Gastroesophageal sphincter (tissue), 4 donors: ENCODE results near the gene CDC42BPA. TPM values are rescaled to one million over a fixed set of nuclear protein-coding genes. Genes with fewer than 3 reads are reported as not detected.

Experiments used
- ATAC-seq: fragments of 150-250 bp; one replicate; pipeline ENCODE4 v1.9.1; 2016; ENCODE audit warnings: mild to moderate bottlenecking, moderate library complexity
- H3K27ac ChIP-seq, 4 donors: fragments of 200-600 bp; sonication (generic) in 3 of 4; 1 replicate in 3 of 4; 2 replicates in 1 of 4; pipeline ENCODE4 v1.5.1; 2016 to 2019
- H3K27me3 ChIP-seq: fragments of 200-600 bp; sonication (generic); one replicate; pipeline ENCODE4 v1.5.1; 2019
- H3K36me3 ChIP-seq, 2 donors: fragments of 200-600 bp; sonication (generic); one replicate each; pipeline ENCODE4 v1.5.1; 2019; ENCODE audit warnings: control low read depth in 1 of 2
- H3K4me1 ChIP-seq, 3 donors: fragments of 200-600 bp; sonication (generic); 1 replicate in 2 of 3; 2 replicates in 1 of 3; pipeline ENCODE4 v1.5.1; 2016 to 2019; ENCODE audit warnings: control low read depth in 2 of 3
- H3K4me3 ChIP-seq, 2 donors: fragments of 200-600 bp; sonication (generic); one replicate each; pipeline ENCODE4 v1.5.1; 2019; ENCODE audit warnings: mild to moderate bottlenecking in 1 of 2, moderate library complexity in 1 of 2
- H3K9me3 ChIP-seq, 3 donors: fragments of 200-600 bp; sonication (generic); one replicate each; pipeline ENCODE4 v1.5.1; 2017 to 2019; ENCODE audit warnings: control low read depth in 2 of 3
- CTCF ChIP-seq, 4 experiments: fragments of 200-600 bp in 2 of 4; fragments of 450-650 bp in 2 of 4; sonication (generic) in 1 of 4; IDR thresholded peaks; one replicate each; pipeline ENCODE4 v1.5.1; 2017 to 2019; ENCODE audit warnings: antibody characterized with exemption in 4 of 4, mild to moderate bottlenecking in 2 of 4, moderate library complexity in 2 of 4
- EP300 ChIP-seq: sonication (generic); formaldehyde crosslinking; IDR thresholded peaks from one replicate; pipeline ENCODE4 v1.6.1; 2017; ENCODE audit warnings: antibody characterized with exemption, mild to moderate bottlenecking
- POLR2A ChIP-seq, 2 donors: fragments of 450-650 bp; IDR thresholded peaks; one replicate each; pipeline ENCODE4 v1.6.1; 2017; ENCODE audit warnings: antibody characterized with exemption in 2 of 2, mild to moderate bottlenecking in 2 of 2, moderate library complexity in 1 of 2
- POLR2AphosphoS5 ChIP-seq: sonication (generic); formaldehyde crosslinking; IDR thresholded peaks from one replicate; pipeline ENCODE4 v1.6.1; 2017; ENCODE audit warnings: antibody characterized with exemption
- WGBS, 2 donors: methylation state at CpG; one replicate each; pipeline ENCODE4 v1.1.5; 2018; ENCODE audit warnings: low coverage in 1 of 2; 5-methylcytosine and 5-hydroxymethylcytosine counted together
- total RNA-seq, 4 donors: library from RNA; depleted of rRNA; stranded (reverse); fragments of >200 nt; gene quantifications; one replicate each; pipeline ENCODE4 v1.1.0, GENCODE V29; 2016

The CDC42BPA gene
- total RNA-seq, 4 donors from 2014 or later: 60.7 to 92.1 (median 74.1) TPM

- H3K27ac ChIP-seq: peak overlapping the region; percentile 1 to 96 (median 80)
- 5 to 12% methylated on average over 7 of the region's 7 CpGs for WGBS, 2 donors
- TF ChIP-seq EP300: no peak
- peak; percentile 65 for TF ChIP-seq POLR2AphosphoS5
- peak overlapping the region; percentile 85 to 100 for H3K4me3 ChIP-seq
- ATAC-seq: no peak
- H3K36me3 ChIP-seq: no peaks in the 10 kb centered on the region
- no peaks in the 10 kb centered on the region for H3K9me3 ChIP-seq
- peaks cover 0 to 34% (median 3%) of the 10 kb centered on the region in 3 donors for H3K4me1 ChIP-seq
- no peaks in the 10 kb centered on the region for H3K27me3 ChIP-seq
These were observed 2.5 kb downstream of the CDC42BPA start for GRCh38 chr1:227315629-227316346.

- H3K36me3 ChIP-seq: no peaks in the 10 kb centered on the region
- peak overlapping the region in 1 of 4 donors; percentile 96 for H3K27ac ChIP-seq
- ATAC-seq: no peak
- 27 to 46% methylated on average over 6 of the region's 6 CpGs for WGBS, 2 donors
- H3K4me3 ChIP-seq: peak overlapping the region; percentile 85 to 100
- no peaks in the 10 kb centered on the region for H3K27me3 ChIP-seq
- H3K4me1 ChIP-seq: peaks cover 0 to 43% (median 3%) of the 10 kb centered on the region in 3 donors
- no peaks in the 10 kb centered on the region for H3K9me3 ChIP-seq
- TF ChIP-seq CTCF (IDR thresholded peaks at IDR 0.05) (no peak), EP300 (no peak), POLR2AphosphoS5 (no peak), POLR2A (IDR thresholded peaks at IDR 0.05) (no peak)
These were observed 4.1 kb downstream of the CDC42BPA start for GRCh38 chr1:227314014-227314848.

- H3K9me3 ChIP-seq: no peaks in the 10 kb centered on the region
- peaks cover 0 to 58% (median 3%) of the 10 kb centered on the region in 3 donors for H3K4me1 ChIP-seq
- H3K36me3 ChIP-seq: no peaks in the 10 kb centered on the region
- no peak for ATAC-seq
- H3K27me3 ChIP-seq: no peaks in the 10 kb centered on the region
- H3K4me3 ChIP-seq: no peak overlapping the region
- TF ChIP-seq POLR2A (IDR thresholded peaks at IDR 0.05) (no peak), EP300 (no peak), POLR2AphosphoS5 (no peak), CTCF (IDR thresholded peaks at IDR 0.05) (no peak)
- WGBS, 2 donors: 83% methylated on average over 4 to 6 of the region's 6 CpGs
- H3K27ac ChIP-seq: no peak overlapping the region
These were observed 5.8 kb downstream of the CDC42BPA start for GRCh38 chr1:227312361-227313025.

GRCh38 chr1:227311389-227312001 is 6.8 kb downstream of the CDC42BPA start:
- TF ChIP-seq POLR2AphosphoS5 (no peak), CTCF (IDR thresholded peaks at IDR 0.05) (no peak), POLR2A (IDR thresholded peaks at IDR 0.05) (no peak), EP300 (no peak)
- Histone ChIP-seq H3K27me3 (no peaks in the 10 kb centered on the region), H3K4me3 (no peak overlapping the region), H3K27ac (no peak overlapping the region), H3K4me1 (peaks cover 0 to 67% (median 3%) of the 10 kb centered on the region in 3 donors), H3K36me3 (no peaks in the 10 kb centered on the region), H3K9me3 (no peaks in the 10 kb centered on the region)
- ATAC-seq: no peak
- 68 to 78% methylated on average over 4 of the region's 4 CpGs for WGBS, 2 donors
